C4-2B (cell line): ENCODE measurements around the gene CACNA2D1.

Experiments used
- H3K27ac ChIP-seq: fragments of 450-650 bp; 2 replicates; pipeline ENCODE4 v1.5.1; 2017
- ZFX ChIP-seq: fragments of 450-650 bp; IDR thresholded peaks from 2 replicates; pipeline ENCODE4 v1.6.1; 2017
- TF ChIP-seq, protein P1 (sequence below): fragments of 450-650 bp; conservative IDR thresholded peaks from 2 replicates; pipeline ENCODE4 v1.5.1; 2017; ENCODE audit warnings: mild to moderate bottlenecking

The CACNA2D1 gene

DNA sequence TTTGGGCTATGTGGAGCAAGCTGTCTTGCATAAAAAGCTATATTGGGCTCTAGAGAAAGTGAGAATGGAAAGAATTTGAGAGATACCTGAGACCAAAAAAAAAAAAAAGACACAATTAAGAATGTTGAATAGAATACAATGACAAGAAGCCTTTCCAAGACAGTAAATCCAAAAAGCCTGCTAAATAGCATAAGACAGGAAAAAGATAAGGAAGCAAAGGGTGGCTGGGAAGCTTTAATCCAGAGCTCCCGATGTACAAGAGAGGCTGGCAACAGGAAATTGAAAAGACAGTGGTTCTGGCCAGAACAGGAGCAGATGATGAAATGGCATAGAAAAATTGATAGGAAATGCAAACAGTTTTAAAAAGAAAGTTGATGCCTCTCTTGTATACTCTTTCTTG lies 174.9 kb downstream of the CACNA2D1 start:
- no peak for TF ChIP-seq ZFX
- TF ChIP-seq, protein P1, sequence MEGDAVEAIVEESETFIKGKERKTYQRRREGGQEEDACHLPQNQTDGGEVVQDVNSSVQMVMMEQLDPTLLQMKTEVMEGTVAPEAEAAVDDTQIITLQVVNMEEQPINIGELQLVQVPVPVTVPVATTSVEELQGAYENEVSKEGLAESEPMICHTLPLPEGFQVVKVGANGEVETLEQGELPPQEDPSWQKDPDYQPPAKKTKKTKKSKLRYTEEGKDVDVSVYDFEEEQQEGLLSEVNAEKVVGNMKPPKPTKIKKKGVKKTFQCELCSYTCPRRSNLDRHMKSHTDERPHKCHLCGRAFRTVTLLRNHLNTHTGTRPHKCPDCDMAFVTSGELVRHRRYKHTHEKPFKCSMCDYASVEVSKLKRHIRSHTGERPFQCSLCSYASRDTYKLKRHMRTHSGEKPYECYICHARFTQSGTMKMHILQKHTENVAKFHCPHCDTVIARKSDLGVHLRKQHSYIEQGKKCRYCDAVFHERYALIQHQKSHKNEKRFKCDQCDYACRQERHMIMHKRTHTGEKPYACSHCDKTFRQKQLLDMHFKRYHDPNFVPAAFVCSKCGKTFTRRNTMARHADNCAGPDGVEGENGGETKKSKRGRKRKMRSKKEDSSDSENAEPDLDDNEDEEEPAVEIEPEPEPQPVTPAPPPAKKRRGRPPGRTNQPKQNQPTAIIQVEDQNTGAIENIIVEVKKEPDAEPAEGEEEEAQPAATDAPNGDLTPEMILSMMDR = no peak

GRCh38 chr7:82266081-82266480 lies 177.5 kb downstream of the CACNA2D1 start:
- TF ChIP-seq, protein P1 = no peak
- no peak overlapping the region for H3K27ac ChIP-seq

More for the DNA sequence above, 174.9 kb downstream of the CACNA2D1 start:
- no peak overlapping the region for H3K27ac ChIP-seq

- TF ChIP-seq, protein P1 = no peak
- no peak for TF ChIP-seq ZFX
- no peak overlapping the region for H3K27ac ChIP-seq
Observed at GRCh38 chr7:82264783-82265305, 178.7 kb downstream of the CACNA2D1 start.

GRCh38 chr7:82263920-82264782 lies 179.4 kb downstream of the CACNA2D1 start:
- H3K27ac ChIP-seq = no peak overlapping the region
- no peak for TF ChIP-seq ZFX
- TF ChIP-seq, protein P1 = no peak

DNA sequence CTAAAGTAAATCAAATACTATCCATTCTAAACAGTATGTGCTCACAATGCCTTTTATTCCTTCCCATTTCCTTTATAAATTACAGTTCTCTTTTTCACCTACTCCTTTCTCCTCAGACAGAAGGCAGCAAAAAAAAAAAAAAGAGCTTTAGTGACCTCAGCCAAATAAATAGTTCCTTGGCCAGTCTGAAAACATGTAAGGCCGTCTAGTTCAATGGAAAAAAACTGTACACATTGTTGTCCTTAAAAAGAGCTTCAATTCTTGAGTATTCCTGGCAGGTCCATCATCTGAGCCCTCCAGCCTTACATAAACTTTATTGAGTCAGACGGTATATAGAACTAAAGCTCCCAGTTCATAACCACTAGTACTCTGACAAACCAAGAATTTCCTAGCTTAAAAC lies 185.4 kb downstream of the CACNA2D1 start:
- H3K27ac ChIP-seq = no peak overlapping the region
- TF ChIP-seq ZFX = no peak
- TF ChIP-seq, protein P1 = no peak

GRCh38 chr7:82257118-82257695 lies 186.4 kb downstream of the CACNA2D1 start:
- no peak overlapping the region for H3K27ac ChIP-seq
- TF ChIP-seq ZFX = no peak
- TF ChIP-seq, protein P1 = no peak

GRCh38 chr7:82255706-82256105 lies 187.9 kb downstream of the CACNA2D1 start:
- no peak overlapping the region for H3K27ac ChIP-seq
- TF ChIP-seq ZFX = no peak
- TF ChIP-seq, protein P1 = no peak
